Measurements from ENCODE around the gene STX8.

Gene STX8

DNA sequence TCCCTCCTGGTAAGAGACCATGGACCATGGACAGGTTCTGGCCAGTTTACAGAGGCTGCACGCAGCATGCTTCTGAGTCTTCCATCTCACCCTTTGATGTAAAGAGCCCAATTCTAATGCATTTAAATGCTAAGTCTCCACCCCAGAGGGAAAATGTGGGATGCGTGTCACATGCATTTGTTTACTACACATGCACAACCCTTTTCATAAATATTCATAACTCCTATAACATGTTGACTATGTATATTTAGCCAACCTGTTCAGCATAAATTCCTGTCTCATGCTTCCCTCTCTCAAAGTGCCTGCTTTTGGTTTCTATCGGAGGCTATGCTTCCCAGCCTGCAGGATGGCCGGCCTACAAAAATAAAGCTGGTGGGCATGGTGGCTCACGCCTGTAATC, 260.3 kb downstream of the STX8 start:
- Histone ChIP-seq H3K9me3 (no peaks in the 10 kb centered on the region), H3K36me3 (no peaks in the 10 kb centered on the region), H3K27me3 (no peaks in the 10 kb centered on the region), H3K4me1 (no peaks in the 10 kb centered on the region), H3K4me3 (ENCODE audit: low read depth, low read length) (no peak overlapping the region)
- TF ChIP-seq, protein P1, sequence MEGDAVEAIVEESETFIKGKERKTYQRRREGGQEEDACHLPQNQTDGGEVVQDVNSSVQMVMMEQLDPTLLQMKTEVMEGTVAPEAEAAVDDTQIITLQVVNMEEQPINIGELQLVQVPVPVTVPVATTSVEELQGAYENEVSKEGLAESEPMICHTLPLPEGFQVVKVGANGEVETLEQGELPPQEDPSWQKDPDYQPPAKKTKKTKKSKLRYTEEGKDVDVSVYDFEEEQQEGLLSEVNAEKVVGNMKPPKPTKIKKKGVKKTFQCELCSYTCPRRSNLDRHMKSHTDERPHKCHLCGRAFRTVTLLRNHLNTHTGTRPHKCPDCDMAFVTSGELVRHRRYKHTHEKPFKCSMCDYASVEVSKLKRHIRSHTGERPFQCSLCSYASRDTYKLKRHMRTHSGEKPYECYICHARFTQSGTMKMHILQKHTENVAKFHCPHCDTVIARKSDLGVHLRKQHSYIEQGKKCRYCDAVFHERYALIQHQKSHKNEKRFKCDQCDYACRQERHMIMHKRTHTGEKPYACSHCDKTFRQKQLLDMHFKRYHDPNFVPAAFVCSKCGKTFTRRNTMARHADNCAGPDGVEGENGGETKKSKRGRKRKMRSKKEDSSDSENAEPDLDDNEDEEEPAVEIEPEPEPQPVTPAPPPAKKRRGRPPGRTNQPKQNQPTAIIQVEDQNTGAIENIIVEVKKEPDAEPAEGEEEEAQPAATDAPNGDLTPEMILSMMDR (IDR thresholded peaks at IDR 0.05; ENCODE audit: low read depth, low read length), result no peak
- DNase-seq, result no peak

DNA sequence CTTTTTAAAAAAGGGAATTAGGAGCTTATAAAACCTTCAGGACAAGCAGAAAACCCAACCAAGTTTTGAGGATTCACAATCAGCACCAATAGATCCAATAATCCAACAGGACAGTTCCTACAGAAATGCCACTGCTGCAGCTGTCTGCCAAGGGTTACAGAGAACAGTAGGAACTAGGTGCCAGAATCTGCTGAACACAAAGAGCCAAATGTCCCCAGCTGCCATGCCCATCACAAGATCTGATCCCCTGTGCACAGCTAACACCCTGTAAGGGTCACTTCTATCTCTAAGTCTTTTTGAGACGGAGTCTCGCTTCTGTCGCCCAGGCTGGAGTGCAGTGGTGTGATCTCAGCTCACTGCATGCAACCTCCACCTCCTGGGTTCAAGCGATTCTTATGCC, 262.3 kb downstream of the STX8 start:
- no peak for DNase-seq
- H3K4me3 ChIP-seq (ENCODE audit: low read depth, low read length), result no peak overlapping the region
- H3K4me1 ChIP-seq, result no peaks in the 10 kb centered on the region
- H3K9me3 ChIP-seq, result no peaks in the 10 kb centered on the region
- no peaks in the 10 kb centered on the region for H3K27me3 ChIP-seq
- TF ChIP-seq, protein P1 (IDR thresholded peaks at IDR 0.05; ENCODE audit: low read depth, low read length), result no peak
- no peaks in the 10 kb centered on the region for H3K36me3 ChIP-seq

GRCh38 chr17:9309216-9309615, 266.4 kb downstream of the STX8 start:
- H3K4me3 ChIP-seq (ENCODE audit: low read depth, low read length), result no peak overlapping the region

DNA sequence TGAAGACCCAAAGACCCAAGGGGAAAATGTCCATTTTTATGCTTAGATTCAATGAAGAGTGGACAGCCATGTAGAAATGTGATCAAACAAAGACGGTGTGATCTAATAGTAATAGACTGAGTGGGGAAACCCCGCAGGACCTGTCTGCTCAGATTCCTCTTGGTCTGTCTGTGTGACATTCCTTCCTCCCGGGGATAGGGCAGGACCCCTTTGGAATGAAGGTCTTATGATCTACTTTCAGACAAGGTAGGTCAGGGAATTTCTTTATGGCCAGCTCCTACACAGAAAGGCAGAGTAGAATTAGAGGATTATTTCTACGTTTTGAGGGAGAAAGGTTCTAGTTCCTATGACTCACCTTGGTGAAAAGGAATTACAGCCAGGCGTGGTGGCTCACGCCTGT, 267.6 kb downstream of the STX8 start:
- Histone ChIP-seq H3K27me3 (no peaks in the 10 kb centered on the region), H3K4me1 (no peaks in the 10 kb centered on the region), H3K9me3 (no peaks in the 10 kb centered on the region), H3K36me3 (no peaks in the 10 kb centered on the region), H3K4me3 (ENCODE audit: low read depth, low read length) (no peak overlapping the region)
- DNase-seq, result no peak
- TF ChIP-seq, protein P1 (IDR thresholded peaks at IDR 0.05; ENCODE audit: low read depth, low read length), result no peak

More at GRCh38 chr17:9309216-9309615, 266.4 kb downstream of the STX8 start:
- DNase-seq, result no peak
- TF ChIP-seq, protein P1 (IDR thresholded peaks at IDR 0.05; ENCODE audit: low read depth, low read length), result no peak
- Histone ChIP-seq H3K27me3 (no peaks in the 10 kb centered on the region), H3K4me1 (no peaks in the 10 kb centered on the region), H3K36me3 (no peaks in the 10 kb centered on the region), H3K9me3 (no peaks in the 10 kb centered on the region)

DNA sequence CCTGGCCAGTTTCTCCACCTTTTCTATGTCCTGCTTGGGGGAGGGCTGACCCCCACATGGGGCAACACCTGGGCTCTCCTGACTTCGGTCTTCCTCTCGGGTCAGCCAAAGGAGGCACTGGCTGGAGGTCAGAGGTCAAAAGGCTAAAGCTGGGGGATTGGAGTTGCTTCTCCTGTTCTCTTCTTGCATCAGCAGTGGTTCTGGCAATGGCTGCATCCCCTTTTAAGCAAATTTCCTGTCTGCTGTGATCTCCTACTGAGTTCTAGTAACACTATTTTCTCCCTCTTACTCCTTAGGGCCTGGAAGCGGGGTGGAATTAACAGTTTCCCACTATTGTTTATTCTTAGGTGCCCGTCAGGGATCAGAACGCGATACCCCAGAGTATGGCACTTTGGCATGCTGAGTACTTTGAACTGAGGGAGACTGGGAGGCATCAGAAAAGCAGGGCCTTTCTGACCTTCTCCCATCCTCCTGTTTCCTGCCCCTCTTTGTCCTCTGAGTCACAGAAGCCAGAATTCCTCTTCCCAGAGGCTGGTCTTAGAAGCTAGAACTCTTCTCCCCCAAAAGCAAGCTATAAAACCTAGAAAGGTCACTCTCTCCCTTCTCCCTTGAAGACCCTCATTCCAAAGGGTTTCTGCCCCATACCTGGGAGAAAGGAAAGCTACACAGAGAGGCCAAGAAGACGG, 268.2 kb downstream of the STX8 start:
- H3K27me3 ChIP-seq, result no peaks in the 10 kb centered on the region
- TF ChIP-seq, protein P1 (IDR thresholded peaks at IDR 0.05; ENCODE audit: low read depth, low read length), result no peak
- DNase-seq, result no peak
- H3K36me3 ChIP-seq, result no peaks in the 10 kb centered on the region
- H3K4me1 ChIP-seq, result no peaks in the 10 kb centered on the region
- H3K9me3 ChIP-seq, result no peaks in the 10 kb centered on the region
- H3K4me3 ChIP-seq (ENCODE audit: low read depth, low read length), result no peak overlapping the region

GRCh38 chr17:9306086-9306485, 269.5 kb downstream of the STX8 start:
- Histone ChIP-seq H3K36me3 (no peaks in the 10 kb centered on the region), H3K27me3 (no peaks in the 10 kb centered on the region), H3K4me1 (no peaks in the 10 kb centered on the region), H3K4me3 (ENCODE audit: low read depth, low read length) (no peak overlapping the region), H3K9me3 (no peaks in the 10 kb centered on the region)
- TF ChIP-seq, protein P1 (IDR thresholded peaks at IDR 0.05; ENCODE audit: low read depth, low read length), result no peak
- DNase-seq, result no peak
